Activated T-cell treated with anti-CD3 and anti-CD28 coated beads for 48 hours (primary cell): ENCODE data around the gene ADGRL2.

Experiments
- DNase-seq: peaks from one replicate; pipeline ENCODE4 v3.0.0-alpha.2; 2020; ENCODE audit warnings: low read depth

ADGRL2 gene

DNA sequence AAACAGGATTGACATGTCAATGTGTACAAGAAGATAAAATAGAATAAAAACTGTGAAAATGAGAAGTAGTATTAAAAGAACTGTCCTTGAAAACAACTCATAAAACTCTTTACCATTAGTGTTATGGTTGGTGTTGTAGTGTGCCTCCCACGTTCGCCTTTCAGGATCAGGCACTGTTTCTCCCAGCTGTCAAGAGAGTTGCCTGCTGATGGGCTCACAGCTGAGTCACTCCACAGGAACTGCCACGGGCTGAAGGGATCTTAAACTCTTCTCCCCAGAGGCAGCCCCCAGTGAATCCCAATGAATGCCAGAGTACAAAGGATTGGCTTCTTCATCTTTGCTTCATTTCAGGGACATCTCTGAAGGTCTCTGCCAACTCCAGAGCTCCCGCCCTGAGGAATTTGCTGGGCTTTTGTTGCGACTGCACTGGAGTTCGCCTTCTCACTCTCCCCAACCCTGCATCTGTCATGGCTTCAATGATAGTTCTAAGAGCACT, 119.6 kb downstream of the ADGRL2 start:
- DNase-seq = no peak

DNA sequence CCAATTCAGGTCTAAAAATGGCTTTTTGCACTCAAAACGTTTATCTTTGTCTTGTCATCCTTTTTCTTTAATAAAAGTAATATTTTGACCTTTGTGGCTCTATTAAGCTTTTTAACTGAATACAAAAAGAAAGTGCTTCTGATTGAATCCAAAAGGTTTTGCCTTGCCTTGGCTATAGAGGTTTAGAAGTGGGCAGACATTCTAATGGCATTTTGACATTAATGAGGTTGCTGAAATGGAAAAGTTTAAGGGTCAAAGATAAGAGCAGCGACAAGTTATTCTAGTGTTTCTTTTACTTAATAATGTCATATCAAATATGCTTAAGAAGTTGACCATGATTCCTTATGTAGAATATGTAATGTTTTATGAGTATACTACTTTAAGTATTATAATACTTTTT, 120.2 kb downstream of the ADGRL2 start:
- no peak for DNase-seq

DNA sequence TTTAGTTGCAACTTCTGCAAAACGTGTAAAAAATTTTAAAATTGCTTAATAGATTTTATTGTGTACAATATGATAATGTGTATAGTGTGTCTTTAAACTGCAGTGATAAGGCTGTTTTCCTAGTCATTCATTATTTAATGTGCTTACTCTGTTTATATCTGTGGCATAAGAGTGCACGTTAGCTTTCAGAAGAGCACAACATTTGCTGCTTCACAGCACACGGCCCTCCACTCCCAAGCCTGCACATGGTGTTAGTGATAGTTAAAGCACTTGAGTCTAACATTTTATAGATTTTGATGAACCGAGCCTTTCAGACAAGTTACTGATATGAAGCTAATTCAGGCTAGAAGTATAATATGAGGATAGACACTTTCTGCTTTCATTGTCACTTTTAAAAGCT, 120.6 kb downstream of the ADGRL2 start:
- DNase-seq = no peak

DNA sequence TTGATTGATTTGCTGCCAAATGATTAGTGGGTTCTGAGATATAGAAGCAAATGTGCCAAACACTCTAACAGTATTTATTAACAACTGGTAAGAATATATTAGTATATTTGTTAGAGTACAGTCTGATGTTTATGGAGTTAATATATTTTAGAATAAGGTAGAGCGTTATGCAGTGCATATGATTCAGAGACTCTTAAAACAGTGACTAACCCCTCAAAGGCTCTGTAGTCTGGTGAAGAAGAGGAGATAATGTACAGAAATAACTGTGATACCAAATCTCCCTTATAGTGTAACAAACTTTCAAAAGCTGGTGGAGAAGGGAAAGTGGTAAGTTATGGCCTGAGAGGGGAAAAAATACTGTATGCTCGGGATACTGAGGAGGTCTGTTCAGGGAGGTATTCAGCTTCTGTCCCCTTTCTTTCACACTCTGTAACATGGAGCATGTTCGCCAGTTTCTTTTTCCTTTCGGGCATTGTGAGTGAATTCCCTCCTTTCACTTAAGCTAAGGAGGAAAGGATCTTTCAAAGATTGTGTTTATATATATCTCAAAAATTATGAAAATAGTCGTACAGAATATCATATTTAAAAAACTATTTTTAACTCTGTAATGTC, 121.2 kb downstream of the ADGRL2 start:
- DNase-seq = no peak

DNA sequence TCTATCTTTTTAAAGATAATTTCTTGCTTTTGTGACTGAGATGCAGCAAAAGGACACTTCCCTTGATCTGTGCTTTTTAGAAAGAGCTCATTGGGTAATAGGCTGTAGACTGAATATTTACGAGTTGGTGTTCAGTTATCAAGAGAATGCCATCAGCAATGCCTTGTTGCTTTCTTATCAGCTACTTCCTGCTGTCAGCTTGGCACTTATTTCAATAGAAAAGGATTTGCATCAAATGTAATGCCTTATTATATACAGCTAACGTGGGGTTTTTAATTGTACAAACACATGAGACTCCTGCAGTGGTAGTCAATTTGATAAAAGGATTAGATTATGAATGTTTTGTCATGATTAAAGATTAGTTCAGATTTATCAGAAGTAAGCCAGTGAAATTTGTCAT, 122.2 kb downstream of the ADGRL2 start:
- no peak for DNase-seq

DNA sequence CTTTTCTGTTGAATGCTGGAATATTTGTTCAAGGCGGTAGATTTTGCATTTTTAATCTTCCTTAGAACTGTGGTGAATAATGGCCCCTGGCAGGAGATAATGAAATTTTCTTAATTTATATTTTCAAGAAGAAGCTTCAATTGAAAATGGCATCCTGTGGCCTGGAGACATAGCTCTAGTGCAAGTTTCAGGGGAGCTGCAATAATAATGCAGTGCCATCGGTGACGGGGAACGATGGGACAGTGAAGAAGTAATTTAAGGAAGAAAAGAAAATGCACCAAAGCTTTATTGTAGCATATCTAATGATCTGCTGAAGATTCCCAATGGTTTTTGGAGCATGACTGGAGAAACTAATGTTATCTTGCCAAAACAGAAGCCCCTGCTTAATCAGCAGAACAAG, 128.4 kb downstream of the ADGRL2 start:
- no peak for DNase-seq

DNA sequence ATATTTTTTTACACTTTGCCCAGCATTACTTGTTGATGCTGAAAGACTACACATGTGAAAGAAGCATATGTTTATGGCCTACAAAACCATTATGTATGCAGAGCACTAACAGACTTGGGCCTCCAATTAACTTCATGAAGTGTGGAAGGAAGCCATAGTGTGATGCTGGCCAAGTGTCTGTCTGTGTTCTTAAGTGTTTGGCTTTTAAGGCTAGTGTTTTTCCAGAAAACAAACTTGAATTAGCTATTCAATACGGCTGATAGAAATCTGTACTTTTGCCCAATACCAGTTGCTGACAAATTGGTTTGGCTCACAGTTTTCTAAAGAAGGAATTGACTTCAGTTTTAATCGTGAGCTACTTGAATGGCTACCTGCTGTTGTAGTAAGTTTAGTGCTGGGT, 136.1 kb downstream of the ADGRL2 start:
- DNase-seq = no peak

DNA sequence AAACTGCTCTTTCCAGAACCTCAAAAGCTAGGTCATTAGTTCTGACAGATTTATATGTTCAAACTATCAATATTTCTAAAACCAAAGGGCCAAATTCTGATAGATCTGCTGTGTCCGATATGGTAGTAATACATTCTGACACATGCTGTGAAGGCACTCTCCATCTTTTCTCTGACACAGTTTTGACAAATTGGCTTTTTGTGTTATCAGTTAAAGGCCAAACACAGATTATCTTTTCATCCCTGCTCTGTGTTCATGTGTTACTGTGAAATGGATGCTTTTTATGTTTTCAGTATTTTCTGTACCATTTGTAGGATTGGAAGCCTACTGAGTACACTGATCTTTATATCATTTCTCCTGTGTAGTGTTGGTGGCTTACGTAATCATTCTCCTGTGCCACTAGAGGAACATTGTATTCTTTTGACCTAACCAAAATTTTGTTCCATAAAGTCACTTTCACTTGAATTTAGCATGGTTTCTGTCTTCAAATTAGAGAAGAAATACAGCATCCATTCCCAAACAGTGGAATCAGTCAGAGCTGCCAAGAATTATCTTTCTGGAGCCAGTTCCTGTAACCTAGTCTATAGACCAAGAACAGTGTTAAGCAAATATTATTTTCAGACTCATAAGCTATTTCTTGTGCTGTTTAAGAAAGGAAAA, 137.2 kb downstream of the ADGRL2 start:
- no peak for DNase-seq

DNA sequence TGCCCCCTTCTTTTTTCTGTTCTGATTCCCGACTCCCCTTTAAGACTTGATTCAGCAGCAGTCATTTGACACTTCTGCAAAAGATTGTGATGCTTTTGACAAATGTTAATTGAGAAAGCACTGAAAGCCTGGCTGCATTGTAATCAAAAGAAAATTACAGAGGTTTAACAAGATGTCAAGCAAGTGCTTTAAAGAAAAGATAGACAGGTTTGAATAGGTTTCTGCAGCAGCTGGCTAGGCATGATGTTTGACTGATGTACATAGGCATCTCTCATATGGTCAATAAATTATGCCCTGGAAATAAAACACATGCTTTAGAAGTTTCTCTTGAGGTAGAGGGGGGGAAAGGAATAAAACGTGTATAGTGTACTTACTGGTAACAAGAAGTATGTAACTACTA, 147.8 kb downstream of the ADGRL2 start:
- no peak for DNase-seq

DNA sequence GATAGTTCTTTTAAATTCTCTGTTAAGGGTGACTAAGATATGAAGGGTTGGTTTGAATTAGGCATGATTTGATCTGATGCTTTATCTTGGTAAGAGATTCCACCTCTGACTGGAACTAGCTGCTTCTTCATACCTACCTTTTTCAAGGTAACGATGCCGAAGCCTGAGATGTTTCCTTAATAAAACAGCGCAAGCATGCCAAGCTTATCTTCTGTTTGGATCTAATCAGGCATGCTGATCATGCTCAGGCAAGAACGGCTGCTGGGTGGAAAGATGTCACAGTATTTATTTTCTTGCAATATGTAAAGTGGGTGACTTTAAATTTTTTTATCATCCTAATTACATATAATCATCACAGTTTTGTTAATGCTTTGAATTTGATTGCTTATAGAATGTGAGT, 148.7 kb downstream of the ADGRL2 start:
- no peak for DNase-seq

DNA sequence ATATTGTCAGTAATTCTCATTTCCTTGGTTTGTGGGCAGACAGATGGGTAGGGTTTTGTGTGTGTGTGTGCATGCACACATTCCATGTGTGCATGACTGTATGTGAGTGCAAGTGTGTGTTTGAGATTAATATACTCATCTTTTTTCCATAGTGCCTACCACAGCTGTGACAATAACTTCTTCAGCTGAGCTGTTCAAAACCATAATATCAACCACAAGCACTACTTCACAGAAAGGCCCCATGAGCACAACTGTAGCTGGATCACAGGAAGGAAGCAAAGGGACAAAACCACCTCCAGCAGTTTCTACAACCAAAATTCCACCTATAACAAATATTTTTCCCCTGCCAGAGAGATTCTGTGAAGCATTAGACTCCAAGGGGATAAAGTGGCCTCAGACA, 149.3 kb downstream of the ADGRL2 start:
- no peak for DNase-seq

DNA sequence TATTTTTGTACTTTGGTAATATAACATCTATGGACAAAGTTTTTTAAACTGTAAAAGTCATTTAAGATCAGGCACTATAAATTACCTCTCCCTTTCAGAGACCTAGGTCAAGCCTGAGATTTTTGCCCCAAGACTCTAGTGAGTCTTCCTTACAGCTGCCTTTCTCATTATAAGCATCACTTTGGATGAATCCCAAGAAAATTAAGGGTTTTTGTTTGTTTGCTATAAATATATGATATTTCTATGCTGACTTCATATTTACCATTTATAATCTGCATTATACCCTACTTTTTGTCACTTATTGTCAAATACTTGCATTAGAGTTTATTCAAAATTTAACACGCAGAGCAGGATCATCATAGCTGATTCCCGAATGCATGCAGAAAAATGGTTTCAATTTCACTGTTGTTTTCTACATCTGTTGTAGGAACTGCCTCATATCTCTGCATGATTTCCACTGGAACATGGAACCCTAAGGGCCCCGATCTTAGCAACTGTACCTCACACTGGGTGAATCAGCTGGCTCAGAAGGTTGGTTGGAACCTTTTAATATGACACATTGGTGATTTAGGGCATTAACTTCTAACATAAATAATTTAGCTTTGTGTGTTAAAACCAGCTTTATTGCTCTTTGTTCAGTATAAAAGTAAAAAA, 150.0 kb downstream of the ADGRL2 start:
- no peak for DNase-seq

DNA sequence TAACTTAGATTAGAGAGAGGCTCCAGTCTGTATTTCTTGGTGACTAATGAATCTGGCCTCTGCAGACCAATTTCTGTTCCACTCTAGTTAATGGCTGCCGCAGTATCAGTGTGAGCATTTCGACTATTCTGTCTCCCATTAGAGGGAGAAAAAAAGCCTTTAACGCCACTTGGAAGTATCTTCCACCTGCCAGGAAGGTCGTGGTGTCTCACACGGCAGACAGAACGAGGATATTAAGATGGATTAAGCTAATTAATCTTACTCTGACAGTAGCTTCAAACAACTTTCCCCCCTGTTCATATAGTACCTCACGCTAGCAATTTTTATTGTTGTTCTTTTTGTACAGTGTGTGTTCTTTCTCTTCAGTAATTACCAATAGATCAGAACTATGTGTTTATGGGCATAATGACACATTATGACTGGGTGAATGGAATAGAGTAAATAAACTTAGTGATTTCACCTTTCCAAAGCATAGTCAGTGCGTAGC, 153.8 kb downstream of the ADGRL2 start:
- DNase-seq = no peak

DNA sequence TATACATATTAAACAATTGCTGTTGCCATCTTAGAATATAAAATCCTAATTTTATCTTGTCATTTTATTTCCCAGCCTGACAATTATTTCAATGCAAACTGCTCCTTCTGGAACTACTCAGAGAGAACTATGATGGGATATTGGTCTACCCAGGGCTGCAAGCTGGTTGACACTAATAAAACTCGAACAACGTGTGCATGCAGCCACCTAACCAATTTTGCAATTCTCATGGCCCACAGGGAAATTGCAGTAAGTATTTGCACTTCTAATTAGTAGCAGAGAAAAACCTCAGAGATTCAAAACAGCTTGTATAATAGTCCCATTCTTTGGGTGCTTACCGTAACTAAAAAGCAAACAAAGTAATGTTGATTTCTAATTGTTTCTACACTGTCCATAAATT, 167.2 kb downstream of the ADGRL2 start:
- no peak for DNase-seq

DNA sequence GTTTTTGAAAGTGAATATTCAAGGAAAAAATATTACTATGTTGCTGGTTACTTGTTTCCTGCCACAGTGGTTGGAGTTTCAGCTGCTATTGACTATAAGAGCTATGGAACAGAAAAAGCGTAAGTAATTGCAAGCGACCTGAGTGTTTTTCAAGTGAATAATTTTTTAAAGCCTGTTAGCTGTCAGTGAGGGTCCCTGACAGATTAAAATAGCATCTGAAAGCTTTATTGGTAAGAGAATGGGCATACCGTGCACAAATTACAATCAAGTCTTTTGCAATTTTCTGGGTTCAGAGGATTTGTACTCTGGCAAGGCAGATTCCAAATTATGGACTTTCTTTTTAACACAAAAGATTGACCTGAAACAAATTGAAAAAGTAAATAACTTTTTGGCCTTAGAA, 169.7 kb downstream of the ADGRL2 start:
- DNase-seq = no peak

DNA sequence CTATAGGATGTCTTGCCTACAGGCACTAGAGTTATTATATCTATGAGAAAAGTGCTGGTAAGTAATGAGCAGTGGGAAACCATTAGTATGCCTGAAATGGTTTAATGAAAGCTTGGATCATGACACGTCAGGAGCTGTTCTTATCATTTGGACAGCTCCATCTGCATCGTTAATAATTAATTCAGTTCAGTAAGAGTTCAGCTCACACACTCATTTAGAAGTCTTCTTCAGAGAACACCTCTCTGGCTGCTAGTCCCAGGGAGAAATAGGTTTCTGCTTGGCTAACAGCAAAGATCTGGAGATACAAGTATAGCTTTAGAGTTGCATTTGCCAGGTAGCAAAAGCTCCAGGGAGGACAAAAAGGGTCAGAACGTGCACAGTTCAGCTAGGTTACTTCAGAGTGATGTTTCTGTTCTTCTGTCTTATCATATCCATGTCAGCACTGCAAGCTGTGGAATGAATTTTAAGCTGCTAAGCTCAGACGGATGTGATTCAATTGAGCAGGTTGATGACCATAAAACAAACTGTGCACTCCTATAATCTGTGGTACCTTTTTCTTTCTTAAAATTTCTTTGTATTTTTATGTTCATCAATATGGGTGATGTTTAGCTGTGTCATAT, 173.6 kb downstream of the ADGRL2 start:
- DNase-seq = no peak

DNA sequence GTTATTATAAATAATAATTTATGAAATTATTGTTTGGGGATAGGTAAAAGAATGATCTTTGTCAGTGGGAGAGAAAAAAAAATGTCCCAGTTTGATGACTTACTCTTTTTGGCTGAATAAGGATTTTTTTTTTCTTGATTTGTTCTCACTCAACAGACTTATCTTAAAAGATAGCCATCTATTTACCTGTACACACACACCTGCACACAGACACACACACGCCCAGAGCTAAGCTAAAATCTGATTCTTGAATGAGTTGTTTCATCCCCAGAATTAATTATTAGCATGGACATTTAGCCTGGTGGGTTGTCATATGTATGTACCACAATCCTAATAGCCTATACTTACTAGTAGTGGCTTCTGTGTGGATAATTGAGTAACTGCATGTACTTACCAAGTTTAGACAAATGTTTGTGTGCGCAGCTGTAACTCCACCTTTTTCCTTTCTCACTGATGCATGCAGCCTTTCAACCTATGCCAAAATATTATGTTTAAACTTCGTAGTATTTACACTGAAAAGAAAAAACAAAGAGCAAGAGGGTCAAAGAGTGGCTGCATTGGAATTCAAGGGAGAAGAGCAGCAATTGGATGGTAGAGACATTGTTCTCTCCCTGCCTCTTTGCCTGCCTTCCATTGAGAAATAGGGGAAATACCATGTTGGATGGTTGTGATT, 174.3 kb downstream of the ADGRL2 start:
- DNase-seq = no peak

DNA sequence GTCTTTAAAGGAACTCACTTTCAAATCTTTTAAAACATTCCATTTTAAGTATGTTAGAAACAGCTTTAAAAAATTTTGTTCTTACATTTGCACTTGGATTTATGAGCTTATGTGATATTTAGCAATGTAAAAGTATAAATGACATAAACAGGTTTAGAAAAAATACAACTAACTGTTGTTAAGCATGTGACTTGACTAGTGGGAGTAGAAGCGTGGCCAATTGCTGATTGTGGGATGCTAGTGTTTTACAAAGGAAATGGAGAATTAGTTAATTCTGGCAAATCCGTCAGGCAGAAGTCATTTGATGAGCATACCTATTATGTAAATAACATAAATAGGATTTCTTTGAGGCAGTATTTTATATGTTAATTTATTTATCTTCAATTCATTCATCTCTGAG, 175.8 kb downstream of the ADGRL2 start:
- no peak for DNase-seq

DNA sequence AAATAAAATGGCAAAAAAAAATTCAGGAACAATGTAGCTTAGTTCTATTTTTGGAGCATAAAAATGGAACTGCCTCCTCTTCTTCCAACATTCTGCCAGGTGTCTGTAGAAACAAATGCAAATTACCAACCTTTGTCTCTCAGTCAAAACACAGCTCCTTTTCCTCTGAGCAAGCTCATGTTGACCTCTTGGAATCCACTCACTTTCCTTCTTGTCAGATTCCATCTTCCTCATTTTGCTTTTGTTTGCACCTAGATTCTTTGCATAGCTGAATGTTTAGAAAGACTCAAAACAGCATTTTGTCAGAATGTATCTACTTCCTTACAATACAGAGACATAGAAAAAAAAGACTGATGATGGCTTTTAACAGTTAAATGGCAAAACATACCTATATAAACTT, 178.2 kb downstream of the ADGRL2 start:
- no peak for DNase-seq

DNA sequence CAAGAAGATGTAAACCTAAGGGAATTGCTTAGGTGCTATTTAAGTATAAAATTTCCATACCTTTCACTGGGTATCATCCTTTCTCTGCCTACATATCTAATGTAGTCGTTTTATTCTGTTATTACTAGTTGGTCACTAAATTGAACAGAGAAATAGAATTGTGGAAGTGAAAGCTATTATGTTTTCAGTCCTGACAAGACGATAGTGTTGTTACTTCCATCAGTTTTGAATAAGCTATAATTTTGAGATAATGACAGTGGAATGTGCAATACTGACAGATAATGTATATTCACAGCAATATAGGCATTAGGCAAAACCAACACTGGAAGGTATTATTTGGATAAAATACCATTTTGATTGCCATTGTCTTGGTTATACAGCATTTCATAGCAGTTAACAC, 181.8 kb downstream of the ADGRL2 start:
- DNase-seq = no peak

DNA sequence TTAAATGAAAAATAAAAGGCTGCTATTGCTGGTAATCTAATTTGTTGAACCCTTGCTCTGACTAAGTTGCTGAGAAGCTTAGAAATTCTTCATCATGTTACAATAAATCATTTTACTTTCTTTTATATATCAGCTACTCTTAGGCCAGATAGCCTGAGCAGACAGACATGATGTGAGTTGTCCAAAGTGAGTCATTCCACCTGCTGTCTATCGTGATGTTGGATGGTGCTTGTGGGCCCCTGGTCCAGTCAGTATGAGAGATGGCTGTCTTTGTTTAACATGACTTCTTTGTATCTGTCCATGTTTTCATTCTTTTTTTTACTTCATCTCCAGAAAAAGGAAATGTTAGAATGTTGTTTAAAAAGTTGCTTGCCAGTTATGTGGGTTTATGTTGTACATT, 188.8 kb downstream of the ADGRL2 start:
- no peak for DNase-seq

DNA sequence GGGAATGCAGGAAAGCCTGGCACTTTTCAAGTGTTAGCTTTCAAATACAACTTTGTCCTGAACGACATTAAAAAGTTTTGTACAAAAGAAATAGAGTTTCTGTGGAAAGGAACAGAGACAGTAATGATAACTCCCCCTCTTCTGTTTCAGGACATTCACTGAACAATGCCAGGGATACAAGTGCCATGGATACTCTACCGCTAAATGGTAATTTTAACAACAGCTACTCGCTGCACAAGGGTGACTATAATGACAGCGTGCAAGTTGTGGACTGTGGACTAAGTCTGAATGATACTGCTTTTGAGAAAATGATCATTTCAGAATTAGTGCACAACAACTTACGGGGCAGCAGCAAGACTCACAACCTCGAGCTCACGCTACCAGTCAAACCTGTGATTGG, 189.5 kb downstream of the ADGRL2 start:
- no peak for DNase-seq
